NB4 (cell line): ENCODE results near the gene JAKMIP3.

Experiments used
- POLR2A ChIP-seq: IDR thresholded peaks from 2 replicates; pipeline ENCODE4 v1.6.1; 2011; ENCODE audit warnings: mild to moderate bottlenecking; ENCODE audit not compliant: insufficient read length; ENCODE audit errors: extremely low read depth
- TF ChIP-seq, protein P1 (sequence below): IDR thresholded peaks from 2 replicates; pipeline ENCODE4 v1.6.1; 2011; ENCODE audit warnings: low read depth, low read length
- TF ChIP-seq, protein P2 (sequence below): IDR thresholded peaks from one replicate; pipeline ENCODE4 v1.5.1; 2012; ENCODE audit warnings: low read depth, low read length

DNA sequence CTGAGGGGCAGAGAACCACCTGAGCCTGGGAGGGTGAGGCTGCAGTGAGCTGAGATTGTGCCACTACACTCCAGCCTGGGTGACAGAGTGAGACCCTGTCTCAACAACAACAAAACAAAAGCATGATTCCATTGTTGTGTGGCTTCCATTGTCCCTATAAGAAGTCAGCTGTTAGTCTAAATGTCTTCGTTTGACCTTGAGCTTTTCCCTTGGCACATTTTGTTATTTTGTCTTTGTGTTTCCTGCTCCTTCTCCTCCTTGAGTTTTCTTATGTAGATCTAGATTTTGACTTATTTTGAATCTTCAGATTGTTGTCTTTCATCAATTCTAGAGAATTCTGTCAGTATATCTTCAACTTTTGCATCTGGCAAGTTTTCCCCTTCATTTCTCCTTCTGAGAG, 13.6 kb upstream of the JAKMIP3 start:
- TF ChIP-seq, protein P1, sequence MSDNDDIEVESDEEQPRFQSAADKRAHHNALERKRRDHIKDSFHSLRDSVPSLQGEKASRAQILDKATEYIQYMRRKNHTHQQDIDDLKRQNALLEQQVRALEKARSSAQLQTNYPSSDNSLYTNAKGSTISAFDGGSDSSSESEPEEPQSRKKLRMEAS = no peak
- TF ChIP-seq, protein P2, sequence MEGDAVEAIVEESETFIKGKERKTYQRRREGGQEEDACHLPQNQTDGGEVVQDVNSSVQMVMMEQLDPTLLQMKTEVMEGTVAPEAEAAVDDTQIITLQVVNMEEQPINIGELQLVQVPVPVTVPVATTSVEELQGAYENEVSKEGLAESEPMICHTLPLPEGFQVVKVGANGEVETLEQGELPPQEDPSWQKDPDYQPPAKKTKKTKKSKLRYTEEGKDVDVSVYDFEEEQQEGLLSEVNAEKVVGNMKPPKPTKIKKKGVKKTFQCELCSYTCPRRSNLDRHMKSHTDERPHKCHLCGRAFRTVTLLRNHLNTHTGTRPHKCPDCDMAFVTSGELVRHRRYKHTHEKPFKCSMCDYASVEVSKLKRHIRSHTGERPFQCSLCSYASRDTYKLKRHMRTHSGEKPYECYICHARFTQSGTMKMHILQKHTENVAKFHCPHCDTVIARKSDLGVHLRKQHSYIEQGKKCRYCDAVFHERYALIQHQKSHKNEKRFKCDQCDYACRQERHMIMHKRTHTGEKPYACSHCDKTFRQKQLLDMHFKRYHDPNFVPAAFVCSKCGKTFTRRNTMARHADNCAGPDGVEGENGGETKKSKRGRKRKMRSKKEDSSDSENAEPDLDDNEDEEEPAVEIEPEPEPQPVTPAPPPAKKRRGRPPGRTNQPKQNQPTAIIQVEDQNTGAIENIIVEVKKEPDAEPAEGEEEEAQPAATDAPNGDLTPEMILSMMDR = no peak
- TF ChIP-seq POLR2A = no peak
